Nasal cavity respiratory epithelium epithelial cell of viscerocranial mucosa (primary cell): ENCODE data around the gene PCBD1. TPM values are rescaled to one million over a fixed set of nuclear protein-coding genes. Genes with fewer than 3 reads are reported as not detected.

ENCODE experiments used
- total RNA-seq: library from RNA; depleted of rRNA; stranded (reverse); fragments of >200 nt; gene quantifications from 2 replicates; pipeline ENCODE4 v1.2.3, GENCODE V29; 2014

Gene PCBD1
- total RNA-seq = 24.3 and 51.0 TPM in 2 replicates

GRCh38 chr10:70887804-70888800 lies at the start of gene PCBD1:
Gene PCBD1, minus strand, starts transcription at chr10:70888565. Its CDS starts 32 bp downstream, at chr10:70888533.

Other genes starting within 250 kb of the PCBD1 start
- 0.14 and 0.68 TPM in 2 replicates for gene ADAMTS14, start 216.1 kb downstream of the PCBD1 start, total RNA-seq
- gene TBATA, start 103.2 kb downstream of the PCBD1 start, total RNA-seq = not detected in 2 replicates
- 129 and 145 TPM in 2 replicates for gene SGPL1, start 72.6 kb downstream of the PCBD1 start, total RNA-seq